ENCODE data around the gene VSTM4. TPM values are rescaled to one million over a fixed set of nuclear protein-coding genes. Genes with fewer than 3 reads are reported as not detected.

VSTM4 gene
- total and polyA plus RNA-seq, 9 of the 15 experiments (the other 6 are each of a cell fraction or from before 2014, with no cell fraction given), result 1.0 to 7.9 (median 3.0) TPM

GRCh38 chr10:49068672-49069217 lies 46.6 kb downstream of the VSTM4 start:
- POLR2A ChIA-PET, result no interaction called here
- intact Hi-C loops (cut with micrococcal nuclease), result no loop called here

DNA sequence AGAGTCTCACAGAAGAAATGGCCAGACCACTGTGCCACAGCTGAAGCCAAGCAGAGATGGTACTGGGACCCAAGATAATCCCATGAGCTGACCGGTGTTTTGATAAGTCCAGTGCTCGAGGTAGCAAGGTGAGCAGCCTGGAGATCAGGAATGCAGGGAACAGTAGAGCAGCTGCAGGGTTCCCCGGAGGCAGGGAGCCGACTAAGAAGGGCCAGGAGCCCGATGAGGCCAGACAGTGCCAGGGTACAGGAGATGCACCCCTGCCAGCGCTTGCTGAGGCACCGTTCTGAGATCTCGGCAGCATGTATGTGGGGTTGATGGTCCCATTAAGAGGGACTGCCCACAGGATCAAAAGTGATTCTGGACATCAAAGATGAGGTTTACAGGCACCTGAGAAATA lies 47.1 kb downstream of the VSTM4 start:
- H3K79me2 ChIP-seq (ENCODE audit: control insufficient read depth, insufficient read depth, low read length), result no peaks in the 10 kb centered on the region
- no peak for FAIRE-seq
- no peak for ATAC-seq
- H3K9ac ChIP-seq (ENCODE audit: insufficient read depth in 1 of 2, low read depth in 2 of 2, low read length in 2 of 2), result peak overlapping the region in 1 of 2 experiments; percentile 47; a peak in 1 of 4 replicates
- POLR2A ChIA-PET, result no interaction called here
- no peak for DNase-seq (ENCODE audit: extremely low read depth in 1 of 4, low spot score in 3 of 4)
- H3K9me1 ChIP-seq (ENCODE audit: control insufficient read depth, insufficient read depth, low read length), result no peaks in the 10 kb centered on the region
- no TSS peak for BruUV-seq (replicated peaks)
- intact Hi-C loops (cut with micrococcal nuclease), result no loop called here
- H3K9me3 ChIP-seq (replicated peaks; ENCODE audit: control insufficient read depth, insufficient read depth, low read depth, low read length), result no peaks in the 10 kb centered on the region
- H3K4me1 ChIP-seq (replicated peaks in 1 of 2; ENCODE audit: control insufficient read depth in 2 of 2, insufficient read depth in 2 of 2, low read length in 2 of 2), result peaks cover 0 to 7% of the 10 kb centered on the region in 2 experiments; a peak in 3 of 5 replicates
- H3K4me2 ChIP-seq (ENCODE audit: insufficient read depth, low read length), result no peak overlapping the region
- no peak overlapping the region for H3K4me3 ChIP-seq
- in situ Hi-C loops (cut with MboI), result no loop called here
- no peaks in the 10 kb centered on the region for H3K27me3 ChIP-seq (ENCODE audit: control insufficient read depth in 2 of 2, insufficient read depth in 2 of 2, low read length in 2 of 2)
- 57% methylated on average over 8 of the region's 8 CpGs for WGBS (ENCODE audit: insufficient coverage, low coverage, missing lambda C conversion rate)
- CTCF ChIA-PET (ENCODE audit: low intra/inter-chr PET ratio), result no interaction called here
- no peaks in the 10 kb centered on the region for H4K20me1 ChIP-seq (replicated peaks; ENCODE audit: control insufficient read depth, insufficient read depth, low read length)
- H3K27ac ChIP-seq (ENCODE audit: extremely low read depth, low read depth, low read length), result no peak overlapping the region
- H2AFZ ChIP-seq (ENCODE audit: low read depth, low read length), result no peak overlapping the region
- H3K36me3 ChIP-seq (ENCODE audit: control insufficient read depth, insufficient read depth, low read length), result peaks cover 2% of the 10 kb centered on the region; the same call in 1 of the 3 replicates
- no peak for TF ChIP-seq ZNF696 (CRISPR knock-in tag; conservative IDR thresholded peaks at IDR 0.05)
- TF ChIP-seq ZBTB8A (IDR thresholded peaks at IDR 0.05; ENCODE audit: partially characterized antibody), result no peak
- TF ChIP-seq KDM2B (CRISPR knock-in tag; IDR thresholded peaks at IDR 0.05), result no peak
- no peak for TF ChIP-seq SAFB2 (IDR thresholded peaks at IDR 0.05; ENCODE audit: borderline replicate concordance, low read depth, low read length, severe bottlenecking)
- TF ChIP-seq FOXP4 (CRISPR knock-in tag; IDR thresholded peaks at IDR 0.05; ENCODE audit: borderline replicate concordance), result no peak
- TF ChIP-seq, protein P1, sequence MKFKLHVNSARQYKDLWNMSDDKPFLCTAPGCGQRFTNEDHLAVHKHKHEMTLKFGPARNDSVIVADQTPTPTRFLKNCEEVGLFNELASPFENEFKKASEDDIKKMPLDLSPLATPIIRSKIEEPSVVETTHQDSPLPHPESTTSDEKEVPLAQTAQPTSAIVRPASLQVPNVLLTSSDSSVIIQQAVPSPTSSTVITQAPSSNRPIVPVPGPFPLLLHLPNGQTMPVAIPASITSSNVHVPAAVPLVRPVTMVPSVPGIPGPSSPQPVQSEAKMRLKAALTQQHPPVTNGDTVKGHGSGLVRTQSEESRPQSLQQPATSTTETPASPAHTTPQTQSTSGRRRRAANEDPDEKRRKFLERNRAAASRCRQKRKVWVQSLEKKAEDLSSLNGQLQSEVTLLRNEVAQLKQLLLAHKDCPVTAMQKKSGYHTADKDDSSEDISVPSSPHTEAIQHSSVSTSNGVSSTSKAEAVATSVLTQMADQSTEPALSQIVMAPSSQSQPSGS (CRISPR knock-in tag; IDR thresholded peaks at IDR 0.05), result no peak
- TF ChIP-seq SETDB1 (IDR thresholded peaks at IDR 0.05; ENCODE audit: low read length), result no peak
- TF ChIP-seq ZNF124 (CRISPR knock-in tag; IDR thresholded peaks at IDR 0.05), result no peak
- no peak for TF ChIP-seq MTF1 (CRISPR knock-in tag; IDR thresholded peaks at IDR 0.05; ENCODE audit: borderline replicate concordance)
- TF ChIP-seq, protein P2, sequence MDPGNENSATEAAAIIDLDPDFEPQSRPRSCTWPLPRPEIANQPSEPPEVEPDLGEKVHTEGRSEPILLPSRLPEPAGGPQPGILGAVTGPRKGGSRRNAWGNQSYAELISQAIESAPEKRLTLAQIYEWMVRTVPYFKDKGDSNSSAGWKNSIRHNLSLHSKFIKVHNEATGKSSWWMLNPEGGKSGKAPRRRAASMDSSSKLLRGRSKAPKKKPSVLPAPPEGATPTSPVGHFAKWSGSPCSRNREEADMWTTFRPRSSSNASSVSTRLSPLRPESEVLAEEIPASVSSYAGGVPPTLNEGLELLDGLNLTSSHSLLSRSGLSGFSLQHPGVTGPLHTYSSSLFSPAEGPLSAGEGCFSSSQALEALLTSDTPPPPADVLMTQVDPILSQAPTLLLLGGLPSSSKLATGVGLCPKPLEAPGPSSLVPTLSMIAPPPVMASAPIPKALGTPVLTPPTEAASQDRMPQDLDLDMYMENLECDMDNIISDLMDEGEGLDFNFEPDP (CRISPR knock-in tag; IDR thresholded peaks at IDR 0.05), result no peak

More at GRCh38 chr10:49068672-49069217, 46.6 kb downstream of the VSTM4 start:
- CTCF ChIA-PET (ENCODE audit: low intra/inter-chr PET ratio), result no interaction called here
- H3K9ac ChIP-seq (ENCODE audit: insufficient read depth in 1 of 2, low read depth in 2 of 2, low read length in 2 of 2), result no peak overlapping the region
- in situ Hi-C loops (cut with MboI), result no loop called here
- H3K27ac ChIP-seq (ENCODE audit: extremely low read depth, low read depth, low read length), result no peak overlapping the region
- no peak for DNase-seq (ENCODE audit: extremely low read depth in 1 of 4, low spot score in 3 of 4)
- H3K27me3 ChIP-seq (ENCODE audit: control insufficient read depth in 2 of 2, insufficient read depth in 2 of 2, low read length in 2 of 2), result no peaks in the 10 kb centered on the region
- ATAC-seq, result peak; percentile 47; the same call in 2 of the 3 replicates
- no peaks in the 10 kb centered on the region for H3K9me3 ChIP-seq (replicated peaks; ENCODE audit: control insufficient read depth, insufficient read depth, low read depth, low read length)
- no peaks in the 10 kb centered on the region for H3K9me1 ChIP-seq (ENCODE audit: control insufficient read depth, insufficient read depth, low read length)
- H4K20me1 ChIP-seq (replicated peaks; ENCODE audit: control insufficient read depth, insufficient read depth, low read length), result peaks cover 3% of the 10 kb centered on the region; the same call in 1 of the 2 replicates
- H3K36me3 ChIP-seq (ENCODE audit: control insufficient read depth, insufficient read depth, low read length), result peaks cover 2% of the 10 kb centered on the region; the same call in 1 of the 3 replicates
- peaks cover 0 to 7% of the 10 kb centered on the region in 2 experiments; a peak in 3 of 5 replicates for H3K4me1 ChIP-seq (replicated peaks in 1 of 2; ENCODE audit: control insufficient read depth in 2 of 2, insufficient read depth in 2 of 2, low read length in 2 of 2)
- WGBS (ENCODE audit: insufficient coverage, low coverage, missing lambda C conversion rate), result 30% methylated on average over 6 of the region's 6 CpGs
- no peaks in the 10 kb centered on the region for H3K79me2 ChIP-seq (ENCODE audit: control insufficient read depth, insufficient read depth, low read length)
- TF ChIP-seq RBM39 (optimal IDR thresholded peaks at IDR 0.05; ENCODE audit: low read depth, low read length), result no peak
- BruUV-seq (replicated peaks), result no TSS peak
- H3K4me3 ChIP-seq, result no peak overlapping the region
- no peak overlapping the region; the same call in 1 of the 2 replicates for H3K4me2 ChIP-seq (ENCODE audit: insufficient read depth, low read length)
- H2AFZ ChIP-seq (ENCODE audit: low read depth, low read length), result no peak overlapping the region
- FAIRE-seq, result peak; percentile 44
